Small intestine (tissue), 7 donors: ENCODE measurements around the gene TAS2R1. TPM values are rescaled to one million over a fixed set of nuclear protein-coding genes. Genes with fewer than 3 reads are reported as not detected.

ENCODE experiments used
- DNase-seq, 2 donors: peaks; one replicate each; pipeline versions ENCODE4 v3.0.0 to v3.0.0-alpha.2; 2013
- FAIRE-seq: peaks from 2 replicates; lab custom pipeline; 2012; peaks lifted over from hg19 to GRCh38; lab: Jason Lieb, UNC
- H3K27ac ChIP-seq, 3 donors: one replicate each; pipeline ENCODE4 v1.5.1; 2013; ENCODE audit warnings: low read length in 2 of 3, mild to moderate bottlenecking in 2 of 3, control low read depth in 1 of 3, inconsistent platforms in 1 of 3, low read depth in 1 of 3, moderate library complexity in 1 of 3
- H3K27me3 ChIP-seq, 3 donors: one replicate each; pipeline ENCODE4 v1.6.1; 2013; ENCODE audit warnings: low read length in 3 of 3, inconsistent platforms in 1 of 3; ENCODE audit not compliant: control insufficient read depth in 3 of 3, insufficient read depth in 3 of 3
- H3K36me3 ChIP-seq, 3 donors: one replicate each; pipeline ENCODE4 v1.6.1; 2013; ENCODE audit warnings: low read length in 3 of 3, inconsistent platforms in 1 of 3, low read depth in 1 of 3, mild to moderate bottlenecking in 1 of 3, moderate library complexity in 1 of 3; ENCODE audit not compliant: control insufficient read depth in 3 of 3, insufficient read depth in 2 of 3
- H3K4me1 ChIP-seq, 3 donors: one replicate each; pipeline ENCODE4 v1.6.1; 2013; ENCODE audit warnings: low read length in 2 of 3, inconsistent platforms in 1 of 3, low read depth in 1 of 3, mild to moderate bottlenecking in 1 of 3, moderate library complexity in 1 of 3; ENCODE audit not compliant: control insufficient read depth in 3 of 3, insufficient read depth in 2 of 3
- H3K4me3 ChIP-seq, 3 donors: one replicate each; pipeline ENCODE4 v1.5.1; 2013; ENCODE audit warnings: low read length in 3 of 3, control low read depth in 1 of 3, inconsistent platforms in 1 of 3, low read depth in 1 of 3, mild to moderate bottlenecking in 1 of 3, moderate library complexity in 1 of 3
- H3K9me3 ChIP-seq, 2 donors: one replicate each; pipeline ENCODE4 v1.6.1; 2013; ENCODE audit warnings: low read depth in 1 of 2, low read length in 1 of 2; ENCODE audit not compliant: control insufficient read depth in 2 of 2, insufficient read depth in 1 of 2
- WGBS, 3 donors: extraction: QIAGEN DNeasy Blood & Tissue Kit; methylation state at CpG; one replicate each; pipeline ENCODE4 v1.1.7; 2013; 5-methylcytosine and 5-hydroxymethylcytosine counted together
- polyA plus RNA-seq, 4 donors: library from polyadenylated mRNA; stranded (reverse) in 3 of 4; unstranded in 1 of 4; fragments of 200-250 nt in 3 of 4; fragments of 120-200 nt in 1 of 4; gene quantifications; one replicate each; pipeline versions ENCODE4 v1.2.1 to v1.2.3, GENCODE V29; 2013
- donor health status: healthy with polysubstance abuse.
- donor health status: control.
- donor health status: control.
- donor health status: Bipolar disorder and iron deficiency.
- donor health status: healthy.

TAS2R1 gene
- polyA plus RNA-seq, 4 donors: 0.50 TPM; not detected in 3

DNA sequence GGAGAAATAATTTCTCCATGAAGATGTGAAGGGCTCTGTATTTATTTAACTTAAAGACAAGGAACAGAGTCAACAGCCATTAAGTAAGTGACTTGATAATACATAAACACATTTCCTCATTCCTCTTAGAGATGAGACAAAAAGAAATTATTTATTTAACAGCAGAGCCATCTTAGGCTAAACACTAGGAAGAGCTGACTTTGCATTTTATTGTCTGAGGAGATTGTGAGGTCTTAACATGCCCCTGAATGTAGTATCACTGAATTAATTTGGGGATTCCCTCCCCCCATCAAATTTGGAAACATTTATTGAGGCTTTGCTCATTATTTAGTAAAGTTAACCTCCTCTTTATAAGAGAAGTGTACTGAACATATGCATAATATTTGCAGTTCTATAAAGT is 35.2 kb downstream of the TAS2R1 start:
- Histone ChIP-seq H3K36me3 (no peaks in the 10 kb centered on the region), H3K27ac (no peak overlapping the region), H3K4me1 (peaks cover 0 to 7% (median 0%) of the 10 kb centered on the region in 3 donors), H3K27me3 (peaks cover 0 to 5% (median 0%) of the 10 kb centered on the region in 3 donors), H3K9me3 (no peaks in the 10 kb centered on the region), H3K4me3 (no peak overlapping the region)
- DNase-seq (no peak), FAIRE-seq (no peak)

DNA sequence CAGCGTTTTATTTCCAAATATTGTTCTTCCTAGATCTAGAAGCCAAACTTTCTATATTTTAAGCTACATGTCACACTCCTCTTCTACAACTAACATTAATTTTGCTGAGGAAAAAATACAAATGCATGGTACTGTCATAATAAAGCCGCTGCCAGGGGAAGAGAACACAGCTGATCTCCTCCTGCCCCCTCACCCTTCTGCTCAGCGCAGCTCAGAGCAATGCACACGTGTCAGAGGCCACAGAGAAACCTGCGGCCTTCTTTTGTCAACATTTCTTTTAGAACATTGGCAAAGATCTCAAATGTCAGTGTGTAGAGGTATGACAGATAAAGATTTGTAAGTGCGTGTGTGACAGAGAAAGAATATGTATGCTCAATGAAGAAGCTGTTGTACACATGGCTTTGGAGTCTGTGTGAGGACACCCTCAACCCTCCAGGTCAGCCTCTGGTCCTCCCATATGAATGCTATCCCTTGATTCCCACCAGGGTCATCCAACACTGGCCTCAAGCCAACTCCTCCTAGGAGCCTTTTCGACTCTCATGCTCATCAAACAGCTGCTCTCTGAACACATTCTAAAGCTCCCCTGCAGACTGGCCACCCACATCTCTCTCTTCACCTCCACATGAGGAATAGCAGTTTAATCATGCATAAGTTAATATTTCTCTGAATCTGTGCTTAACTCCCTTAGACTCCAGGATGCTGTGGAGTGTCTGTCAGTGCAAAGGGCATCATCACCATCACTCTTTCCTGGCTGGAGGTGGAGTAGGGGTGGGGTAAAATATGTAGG is 40.9 kb downstream of the TAS2R1 start:
- 78 to 84% (median 81%) methylated on average over 7 of the region's 7 CpGs for WGBS, 3 donors
- Histone ChIP-seq H3K36me3 (no peaks in the 10 kb centered on the region), H3K27me3 (no peaks in the 10 kb centered on the region), H3K4me1 (no peaks in the 10 kb centered on the region), H3K9me3 (no peaks in the 10 kb centered on the region), H3K27ac (no peak overlapping the region), H3K4me3 (no peak overlapping the region)
- FAIRE-seq: no peak
- no peak for DNase-seq

DNA sequence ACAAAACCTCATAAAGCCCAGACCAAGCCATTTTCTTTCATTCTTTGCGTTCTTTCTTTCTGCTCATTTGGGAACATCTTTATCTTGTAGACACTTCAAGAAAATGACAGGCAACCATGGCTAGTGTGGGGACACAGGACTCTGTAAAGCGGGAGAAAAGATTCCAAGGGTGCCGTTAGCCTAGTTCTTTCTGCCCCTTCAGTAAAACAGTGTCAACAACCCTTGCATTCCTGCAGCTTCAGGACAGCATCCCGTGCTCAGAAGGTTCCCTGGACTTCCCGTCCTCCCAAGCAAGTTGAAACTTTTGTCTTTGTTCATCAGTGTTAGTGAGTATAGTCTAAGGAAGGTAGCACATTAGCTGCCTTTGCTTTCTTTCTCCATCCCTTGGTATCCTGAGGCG is 41.9 kb downstream of the TAS2R1 start:
- Histone ChIP-seq H3K36me3 (no peaks in the 10 kb centered on the region), H3K4me1 (no peaks in the 10 kb centered on the region), H3K4me3 (no peak overlapping the region), H3K27me3 (no peaks in the 10 kb centered on the region), H3K27ac (no peak overlapping the region), H3K9me3 (no peaks in the 10 kb centered on the region)
- WGBS, 3 donors: 68 to 75% (median 74%) methylated on average over 6 of the region's 6 CpGs
- no peak for DNase-seq
- no peak for FAIRE-seq

DNA sequence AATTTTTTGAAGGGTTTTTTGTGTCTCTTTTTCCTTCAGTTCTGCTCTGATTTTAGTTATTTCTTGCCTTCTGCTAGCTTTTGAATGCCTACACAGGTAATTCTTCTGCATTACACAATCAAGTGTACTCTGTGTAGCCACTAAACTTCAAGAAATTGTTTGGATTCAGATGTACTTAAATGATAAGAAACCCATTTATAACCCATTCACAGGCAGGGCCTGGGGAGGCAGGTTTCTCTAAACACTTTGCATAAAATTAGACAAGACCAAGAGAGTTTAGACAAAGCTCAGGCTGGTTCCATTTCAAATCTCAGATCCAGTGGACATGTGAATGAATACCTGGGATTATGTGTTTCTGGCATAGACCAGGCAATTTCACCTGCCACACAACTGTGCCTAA is 43.0 kb downstream of the TAS2R1 start:
- FAIRE-seq: no peak
- H3K4me1 ChIP-seq: no peaks in the 10 kb centered on the region
- DNase-seq: no peak
- H3K4me3 ChIP-seq: no peak overlapping the region
- H3K27ac ChIP-seq: no peak overlapping the region
- H3K27me3 ChIP-seq: no peaks in the 10 kb centered on the region
- no peaks in the 10 kb centered on the region for H3K9me3 ChIP-seq
- H3K36me3 ChIP-seq: no peaks in the 10 kb centered on the region

DNA sequence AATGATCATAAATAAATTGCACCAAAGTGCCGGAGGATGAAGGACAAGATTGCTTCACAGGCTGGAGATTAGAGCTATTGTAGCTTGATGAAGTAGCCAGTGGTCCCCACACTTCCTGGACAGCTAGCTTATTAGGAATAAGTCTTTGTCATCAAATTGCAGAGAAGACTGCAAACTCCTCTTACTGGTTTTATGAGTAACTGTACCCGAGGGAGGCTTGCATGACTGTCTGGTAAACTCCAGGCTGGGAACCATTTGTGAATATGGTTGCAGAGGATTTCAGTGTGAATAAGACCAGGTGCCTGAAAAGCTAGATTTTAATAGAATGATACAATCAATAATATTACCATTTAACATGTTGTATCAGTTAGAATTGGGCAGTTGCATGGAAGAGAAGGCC is 47.7 kb downstream of the TAS2R1 start:
- Histone ChIP-seq H3K27me3 (no peaks in the 10 kb centered on the region), H3K36me3 (no peaks in the 10 kb centered on the region), H3K27ac (no peak overlapping the region), H3K4me1 (no peaks in the 10 kb centered on the region), H3K4me3 (no peak overlapping the region), H3K9me3 (peaks cover 0 to 4% of the 10 kb centered on the region in 2 donors)
- DNase-seq (no peak), FAIRE-seq (no peak)
- 28 to 57% (median 29%) methylated on average over 2 of the region's 2 CpGs for whole genome bisulfite sequencing, 3 donors

Other genes starting within 250 kb of the TAS2R1 start
- 10 to 100 TPM in 1 of 4 donors, 1 to 10 TPM in 1, under 1 TPM in 2; 0.45 to 11.1 (median 1.2) TPM for gene SEMA5A, start 84.3 kb downstream of the TAS2R1 start, polyA plus RNA-seq